A549 (cell line): ENCODE data around the gene TBC1D1. TPM values are rescaled to one million over a fixed set of nuclear protein-coding genes. Genes with fewer than 3 reads are reported as not detected.

Experiments used
- ATAC-seq, 2 experiments: fragments of 200-7000 bp in 1 of 2; fragments of >200 bp in 1 of 2; cut with Nextera tagmentation in 1 of 2; cut with Tn5 transposase in 1 of 2; 3 replicates each; pipeline versions ENCODE4 v1.8.0 to v1.9.1; 2018 to 2020; ENCODE audit warnings: mild to moderate bottlenecking in 1 of 2, moderate library complexity in 1 of 2
- CTCF ChIA-PET: fragments of 300-600 bp; sonication (Branson Sonifier 250); formaldehyde crosslinking; extraction: SDS; loops from one replicate; lab custom pipeline; 2021; ENCODE audit warnings: antibody characterized with exemption, inconsistent platforms; lab: Yijun Ruan, JAX
- POLR2A ChIA-PET: fragments of 350-600 bp; formaldehyde crosslinking; extraction: SDS; loops from one replicate; lab custom pipeline; 2021; ENCODE audit warnings: antibody characterized with exemption, inconsistent platforms; lab: Yijun Ruan, JAX
- DNase-seq, 2 experiments: peaks; one replicate each; pipeline versions ENCODE4 v3.0.0 to v3.0.0-alpha.2; 2011 to 2016; ENCODE audit warnings: low read depth in 1 of 2, low spot score in 1 of 2
- FAIRE-seq: peaks from 2 replicates; lab custom pipeline; 2011; peaks lifted over from hg19 to GRCh38; lab: Jason Lieb, UNC
- H3K27ac ChIP-seq, 2 experiments: fragments of >200 bp; sonication (Bioruptor Twin); formaldehyde crosslinking; 3 replicates each; pipeline ENCODE4 v1.5.1; 2016 to 2017
- H3K4me1 ChIP-seq: fragments of >200 bp; sonication (Bioruptor Twin); formaldehyde crosslinking; 3 replicates; pipeline ENCODE4 v1.6.1; 2016
- H3K4me2 ChIP-seq: fragments of >200 bp; sonication (Bioruptor Twin); formaldehyde crosslinking; 3 replicates; pipeline ENCODE4 v1.6.1; 2016
- H3K4me3 ChIP-seq: fragments of >200 bp; sonication (Bioruptor Twin); formaldehyde crosslinking; 3 replicates; pipeline ENCODE4 v1.5.1; 2016
- H3K9me3 ChIP-seq: fragments of >200 bp; sonication (Bioruptor Twin); formaldehyde crosslinking; 3 replicates; pipeline ENCODE4 v1.6.1; 2016
- BHLHE40 ChIP-seq: IDR thresholded peaks from 2 replicates; pipeline ENCODE4 v1.6.1; 2012; ENCODE audit warnings: low read depth, low read length, inconsistent platforms
- CEBPB ChIP-seq, 2 experiments: fragments of >200 bp in 1 of 2; sonication (Bioruptor Twin) in 1 of 2; formaldehyde crosslinking in 1 of 2; IDR thresholded peaks; 2 replicates each; pipeline ENCODE4 v1.6.1; 2012 to 2016
- CTCF ChIP-seq: fragments of >200 bp; sonication (Bioruptor Twin); formaldehyde crosslinking; IDR thresholded peaks from 3 replicates; pipeline ENCODE4 v1.5.1; 2016
- E2F6 ChIP-seq: IDR thresholded peaks from 2 replicates; pipeline ENCODE4 v1.6.1; 2012; ENCODE audit warnings: low read depth, borderline replicate concordance
- EHMT2 ChIP-seq: fragments of 200-600 bp; sonication (generic); IDR thresholded peaks from 2 replicates; pipeline ENCODE4 v1.6.1; 2016; ENCODE audit warnings: antibody characterized with exemption, low read depth, mild to moderate bottlenecking, moderate library complexity
- EP300 ChIP-seq, 2 experiments: fragments of >200 bp; sonication (Bioruptor Twin); formaldehyde crosslinking; IDR thresholded peaks; 2 replicates in 1 of 2; 3 replicates in 1 of 2; pipeline ENCODE4 v1.6.1; 2016 to 2017
- ESRRA ChIP-seq: fragments of 150-350 bp; IDR thresholded peaks from 2 replicates; pipeline ENCODE4 v1.6.1; 2014; ENCODE audit warnings: mild to moderate bottlenecking, low read length, borderline replicate concordance
- GATA3 ChIP-seq: IDR thresholded peaks from 2 replicates; pipeline ENCODE4 v1.6.1; 2012; ENCODE audit warnings: borderline replicate concordance
- HDAC2 ChIP-seq: fragments of 200-600 bp; sonication (generic); IDR thresholded peaks from 2 replicates; pipeline ENCODE4 v1.6.1; 2016
- HOXB5 ChIP-seq: fragments of 250-450 bp; sonication (Bioruptor Pico); IDR thresholded peaks from 2 replicates; pipeline ENCODE4 v1.5.0; 2020; ENCODE audit warnings: mild to moderate bottlenecking, moderate library complexity
- JUN ChIP-seq, 2 experiments: fragments of >200 bp; sonication (Bioruptor Twin); formaldehyde crosslinking; IDR thresholded peaks; 2 replicates in 1 of 2; 3 replicates in 1 of 2; pipeline ENCODE4 v1.6.1; 2016 to 2017
- KDM1A ChIP-seq: fragments of 200-600 bp; sonication (generic); IDR thresholded peaks from 2 replicates; pipeline ENCODE4 v1.6.1; 2016; ENCODE audit warnings: low read depth, mild to moderate bottlenecking
- KDM5A ChIP-seq: fragments of 200-600 bp; sonication (generic); IDR thresholded peaks from 2 replicates; pipeline ENCODE4 v1.6.1; 2016; ENCODE audit warnings: antibody characterized with exemption, mild to moderate bottlenecking
- NFE2L2 ChIP-seq: fragments of 150-350 bp; conservative IDR thresholded peaks from 2 replicates; pipeline ENCODE4 v1.6.1; 2014; ENCODE audit warnings: low read length
- POLR2A ChIP-seq: IDR thresholded peaks from 2 replicates; pipeline ENCODE4 v1.6.1; 2012; ENCODE audit warnings: mild to moderate bottlenecking, low read length
- POLR2AphosphoS2 ChIP-seq: conservative IDR thresholded peaks from 2 replicates; pipeline ENCODE4 v1.6.1; 2012; ENCODE audit warnings: low read length, improper control_type of control experiment, inconsistent platforms
- RARB ChIP-seq: fragments of 250-450 bp; sonication (Bioruptor Pico); IDR thresholded peaks from 2 replicates; pipeline ENCODE4 v1.8.0; 2021; ENCODE audit warnings: mild to moderate bottlenecking, moderate library complexity
- RCOR1 ChIP-seq: fragments of 150-350 bp; IDR thresholded peaks from 2 replicates; pipeline ENCODE4 v1.6.1; 2014; ENCODE audit warnings: antibody characterized with exemption, low read length, low read depth
- SMC3 ChIP-seq: fragments of >200 bp; sonication (Bioruptor Twin); formaldehyde crosslinking; IDR thresholded peaks from 3 replicates; pipeline ENCODE4 v1.6.1; 2018; ENCODE audit warnings: inconsistent platforms
- SREBF2 ChIP-seq: fragments of 450-650 bp; IDR thresholded peaks from 2 replicates; pipeline ENCODE4 v1.6.1; 2014; ENCODE audit warnings: mild to moderate bottlenecking, moderate library complexity
- TFCP2L1 ChIP-seq: fragments of 250-450 bp; sonication (Bioruptor Pico); IDR thresholded peaks from 2 replicates; pipeline ENCODE4 v1.5.0; 2021; ENCODE audit warnings: mild to moderate bottlenecking
- TP53 ChIP-seq: fragments of 250-450 bp; sonication (Bioruptor Pico); IDR thresholded peaks from 2 replicates; pipeline ENCODE4 v1.5.0; 2021; ENCODE audit warnings: mild to moderate bottlenecking, moderate library complexity
- USF2 ChIP-seq: fragments of 450-650 bp; IDR thresholded peaks from 2 replicates; pipeline ENCODE4 v1.6.1; 2014; ENCODE audit warnings: antibody characterized with exemption
- ZNF302 ChIP-seq: fragments of 250-450 bp; sonication (Bioruptor Pico); IDR thresholded peaks from 2 replicates; pipeline ENCODE4 v1.9.0; 2021; ENCODE audit warnings: inconsistent platforms, mild to moderate bottlenecking, moderate library complexity
- ZSCAN20 ChIP-seq: fragments of 250-450 bp; sonication (Bioruptor Pico); IDR thresholded peaks from 2 replicates; pipeline ENCODE4 v1.8.0; 2022; ENCODE audit warnings: mild to moderate bottlenecking, moderate library complexity
- WGBS: methylation state at CpG from one replicate; pipeline ENCODE4 v1.1.6; 2017; ENCODE audit errors: missing lambda C conversion rate; 5-methylcytosine and 5-hydroxymethylcytosine counted together
- polyA plus RNA-seq, 4 experiments: library from polyadenylated mRNA; depleted of rRNA in 3 of 4; stranded (reverse); fragments of >200 nt; fragmentation: RNase III in 1 of 4; extraction: RNeasy Plus Mini Kit Qiagen cat#74134 plus additional on column Dnase treatment in 1 of 4; gene quantifications; 2 replicates in 3 of 4; 3 replicates in 1 of 4; pipeline ENCODE4 v1.2.3, GENCODE V29; 2011 to 2017

Gene TBC1D1
- polyA plus RNA-seq, 2 of the 4 experiments (the other 2 are of a cell fraction), result 26.5 to 28.5 TPM

- TF ChIP-seq ZNF302 (CRISPR knock-in tag), result no peak
- TF ChIP-seq HOXB5 (CRISPR knock-in tag), result no peak
- TF ChIP-seq HDAC2, result no peak
These were observed 208.2 kb downstream of the TBC1D1 start (continued) for GRCh38 chr4:38099020-38099600.

- H3K27ac ChIP-seq, result no peak overlapping the region
- CTCF ChIA-PET, result interaction anchor here (0.9 kb wide), 1 partner anchor 33 kb away, joined by 3 read pairs; no protein-coding TSS in a partner anchor
These were observed 209.1 kb downstream of the TBC1D1 start for GRCh38 chr4:38099908-38100407.

GRCh38 chr4:38100474-38101255 is 209.8 kb downstream of the TBC1D1 start:
- H3K9me3 ChIP-seq, result no peaks in the 10 kb centered on the region
- no peak for DNase-seq
- TF ChIP-seq SREBF2, result no peak
- no peak for TF ChIP-seq ZSCAN20
- no peak for TF ChIP-seq E2F6
- TF ChIP-seq KDM5A, result no peak
- no peak for TF ChIP-seq JUN (IDR thresholded peaks at IDR 0.05)
- no peak for TF ChIP-seq BHLHE40
- TF ChIP-seq TP53 (CRISPR knock-in tag), result no peak
- no peak for TF ChIP-seq EHMT2
- TF ChIP-seq USF2, result no peak
- no peak for TF ChIP-seq ESRRA
- TF ChIP-seq RCOR1, result no peak
- no peak for TF ChIP-seq CTCF
- TF ChIP-seq, all 56 proteins: peak for 0
- no peak overlapping the region for H3K4me2 ChIP-seq
- POLR2A ChIA-PET, result no interaction called here
- FAIRE-seq (no peak), ATAC-seq (no peak)
- no peaks in the 10 kb centered on the region for H3K4me1 ChIP-seq
- no peak overlapping the region for H3K4me3 ChIP-seq
- CTCF ChIA-PET, result interaction anchor here (1.4 kb wide), 1 partner anchor 659 kb away, joined by 3 read pairs; no protein-coding TSS in a partner anchor
- H3K27ac ChIP-seq, result no peak overlapping the region
- WGBS, result over 99% methylated on average over 5 of the region's 5 CpGs

More at GRCh38 chr4:38099908-38100407, 209.1 kb downstream of the TBC1D1 start:
- no peak for DNase-seq
- no peaks in the 10 kb centered on the region for H3K9me3 ChIP-seq
- no peak for FAIRE-seq
- TF ChIP-seq NFE2L2 (no peak), CEBPB (IDR thresholded peaks at IDR 0.05) (no peak), RARB (CRISPR knock-in tag) (no peak), EP300 (IDR thresholded peaks at IDR 0.05) (no peak), GATA3 (no peak), TFCP2L1 (CRISPR knock-in tag) (no peak), POLR2AphosphoS2 (no peak), SMC3 (no peak), RCOR1 (no peak), POLR2A (no peak), ZNF302 (CRISPR knock-in tag) (no peak), TP53 (CRISPR knock-in tag) (no peak), HOXB5 (CRISPR knock-in tag) (no peak), KDM1A (no peak)
- TF ChIP-seq, all 56 proteins: peak for 0
- ATAC-seq, result no peak
- no peak overlapping the region for H3K4me2 ChIP-seq
- WGBS, result 90% methylated on average over 3 of the region's 3 CpGs
- POLR2A ChIA-PET, result no interaction called here
- no peaks in the 10 kb centered on the region for H3K4me1 ChIP-seq
- H3K4me3 ChIP-seq, result no peak overlapping the region
